ENCODE results near the gene TAGLN2.

DNA sequence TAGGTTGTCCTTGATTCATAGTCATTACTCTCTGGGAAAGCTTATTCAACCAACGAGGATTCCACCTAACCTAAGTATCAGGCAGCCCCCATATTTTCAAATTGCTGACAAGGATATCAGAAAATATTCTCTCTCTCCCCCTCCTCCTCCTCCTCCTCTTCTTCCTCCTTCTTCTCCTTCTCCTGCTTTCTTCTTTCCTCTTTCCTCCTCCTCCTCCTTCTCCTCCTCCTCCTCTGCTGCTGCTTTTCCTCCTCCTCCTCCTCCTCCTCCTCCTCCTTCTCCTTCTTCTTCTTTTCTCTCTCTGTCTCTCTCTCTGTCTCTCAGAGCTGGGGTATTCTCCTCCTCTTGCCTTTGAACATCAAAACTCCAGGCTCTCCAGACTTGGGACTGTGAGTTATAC, 22.6 kb upstream of the TAGLN2 start:
- TF ChIP-seq, protein P1, sequence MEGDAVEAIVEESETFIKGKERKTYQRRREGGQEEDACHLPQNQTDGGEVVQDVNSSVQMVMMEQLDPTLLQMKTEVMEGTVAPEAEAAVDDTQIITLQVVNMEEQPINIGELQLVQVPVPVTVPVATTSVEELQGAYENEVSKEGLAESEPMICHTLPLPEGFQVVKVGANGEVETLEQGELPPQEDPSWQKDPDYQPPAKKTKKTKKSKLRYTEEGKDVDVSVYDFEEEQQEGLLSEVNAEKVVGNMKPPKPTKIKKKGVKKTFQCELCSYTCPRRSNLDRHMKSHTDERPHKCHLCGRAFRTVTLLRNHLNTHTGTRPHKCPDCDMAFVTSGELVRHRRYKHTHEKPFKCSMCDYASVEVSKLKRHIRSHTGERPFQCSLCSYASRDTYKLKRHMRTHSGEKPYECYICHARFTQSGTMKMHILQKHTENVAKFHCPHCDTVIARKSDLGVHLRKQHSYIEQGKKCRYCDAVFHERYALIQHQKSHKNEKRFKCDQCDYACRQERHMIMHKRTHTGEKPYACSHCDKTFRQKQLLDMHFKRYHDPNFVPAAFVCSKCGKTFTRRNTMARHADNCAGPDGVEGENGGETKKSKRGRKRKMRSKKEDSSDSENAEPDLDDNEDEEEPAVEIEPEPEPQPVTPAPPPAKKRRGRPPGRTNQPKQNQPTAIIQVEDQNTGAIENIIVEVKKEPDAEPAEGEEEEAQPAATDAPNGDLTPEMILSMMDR (IDR thresholded peaks at IDR 0.05), result no peak
- TF ChIP-seq SP1 (CRISPR knock-in tag; conservative IDR thresholded peaks at IDR 0.05), result no peak
- no peak for TF ChIP-seq JUN (CRISPR knock-in tag; IDR thresholded peaks at IDR 0.05)
- TF ChIP-seq CBFB (CRISPR knock-in tag; IDR thresholded peaks at IDR 0.05; ENCODE audit: low read depth), result no peak
- no peak for TF ChIP-seq ESRRA (CRISPR knock-in tag; IDR thresholded peaks at IDR 0.05; ENCODE audit: borderline replicate concordance)
- TF ChIP-seq ZNF232 (CRISPR knock-in tag; IDR thresholded peaks at IDR 0.05), result no peak
- TF ChIP-seq NR3C1 (CRISPR knock-in tag; conservative IDR thresholded peaks at IDR 0.05; ENCODE audit: low read depth), result no peak
- TF ChIP-seq, protein P2, sequence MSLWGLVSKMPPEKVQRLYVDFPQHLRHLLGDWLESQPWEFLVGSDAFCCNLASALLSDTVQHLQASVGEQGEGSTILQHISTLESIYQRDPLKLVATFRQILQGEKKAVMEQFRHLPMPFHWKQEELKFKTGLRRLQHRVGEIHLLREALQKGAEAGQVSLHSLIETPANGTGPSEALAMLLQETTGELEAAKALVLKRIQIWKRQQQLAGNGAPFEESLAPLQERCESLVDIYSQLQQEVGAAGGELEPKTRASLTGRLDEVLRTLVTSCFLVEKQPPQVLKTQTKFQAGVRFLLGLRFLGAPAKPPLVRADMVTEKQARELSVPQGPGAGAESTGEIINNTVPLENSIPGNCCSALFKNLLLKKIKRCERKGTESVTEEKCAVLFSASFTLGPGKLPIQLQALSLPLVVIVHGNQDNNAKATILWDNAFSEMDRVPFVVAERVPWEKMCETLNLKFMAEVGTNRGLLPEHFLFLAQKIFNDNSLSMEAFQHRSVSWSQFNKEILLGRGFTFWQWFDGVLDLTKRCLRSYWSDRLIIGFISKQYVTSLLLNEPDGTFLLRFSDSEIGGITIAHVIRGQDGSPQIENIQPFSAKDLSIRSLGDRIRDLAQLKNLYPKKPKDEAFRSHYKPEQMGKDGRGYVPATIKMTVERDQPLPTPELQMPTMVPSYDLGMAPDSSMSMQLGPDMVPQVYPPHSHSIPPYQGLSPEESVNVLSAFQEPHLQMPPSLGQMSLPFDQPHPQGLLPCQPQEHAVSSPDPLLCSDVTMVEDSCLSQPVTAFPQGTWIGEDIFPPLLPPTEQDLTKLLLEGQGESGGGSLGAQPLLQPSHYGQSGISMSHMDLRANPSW (CRISPR knock-in tag; conservative IDR thresholded peaks at IDR 0.05; ENCODE audit: low read depth), result no peak
- TF ChIP-seq, protein P3, sequence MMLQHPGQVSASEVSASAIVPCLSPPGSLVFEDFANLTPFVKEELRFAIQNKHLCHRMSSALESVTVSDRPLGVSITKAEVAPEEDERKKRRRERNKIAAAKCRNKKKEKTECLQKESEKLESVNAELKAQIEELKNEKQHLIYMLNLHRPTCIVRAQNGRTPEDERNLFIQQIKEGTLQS (CRISPR knock-in tag; conservative IDR thresholded peaks at IDR 0.05), result no peak
- TF ChIP-seq, protein P4, sequence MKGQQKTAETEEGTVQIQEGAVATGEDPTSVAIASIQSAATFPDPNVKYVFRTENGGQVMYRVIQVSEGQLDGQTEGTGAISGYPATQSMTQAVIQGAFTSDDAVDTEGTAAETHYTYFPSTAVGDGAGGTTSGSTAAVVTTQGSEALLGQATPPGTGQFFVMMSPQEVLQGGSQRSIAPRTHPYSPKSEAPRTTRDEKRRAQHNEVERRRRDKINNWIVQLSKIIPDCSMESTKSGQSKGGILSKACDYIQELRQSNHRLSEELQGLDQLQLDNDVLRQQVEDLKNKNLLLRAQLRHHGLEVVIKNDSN (CRISPR knock-in tag; IDR thresholded peaks at IDR 0.05), result no peak
- TF ChIP-seq NR2C2 (CRISPR knock-in tag; IDR thresholded peaks at IDR 0.05), result no peak
